Suprapubic skin (tissue), 4 donors: Measurements from ENCODE around the gene IQCF5. TPM values are rescaled to one million over a fixed set of nuclear protein-coding genes. Genes with fewer than 3 reads are reported as not detected.
"Not testable (repeated sequence)": the region's sequence is repeated elsewhere in the genome, so short reads cannot be mapped to it uniquely, and the experiment has no call there.

ENCODE experiments used
- DNase-seq, 2 donors: peaks; one replicate each; pipeline ENCODE4 v3.0.0-alpha.2; 2019; ENCODE audit warnings: low spot score in 2 of 2
- H3K27ac ChIP-seq: fragments of 200-600 bp; sonication (generic); one replicate; pipeline ENCODE4 v1.5.1; 2019
- H3K27me3 ChIP-seq: fragments of 200-600 bp; sonication (generic); one replicate; pipeline ENCODE4 v1.5.1; 2019
- H3K36me3 ChIP-seq: fragments of 200-600 bp; sonication (generic); one replicate; pipeline ENCODE4 v1.5.1; 2019
- H3K4me1 ChIP-seq: fragments of 200-600 bp; sonication (generic); one replicate; pipeline ENCODE4 v1.5.1; 2019
- H3K4me3 ChIP-seq: fragments of 200-600 bp; sonication (generic); one replicate; pipeline ENCODE4 v1.5.1; 2019; ENCODE audit warnings: mild to moderate bottlenecking
- H3K9me3 ChIP-seq: fragments of 200-600 bp; sonication (generic); one replicate; pipeline ENCODE4 v1.5.1; 2019
- EP300 ChIP-seq: sonication (generic); formaldehyde crosslinking; IDR thresholded peaks from one replicate; pipeline ENCODE4 v1.6.1; 2017; ENCODE audit warnings: antibody characterized with exemption
- POLR2A ChIP-seq, 2 donors: fragments of 450-650 bp; IDR thresholded peaks; one replicate each; pipeline ENCODE4 v1.6.1; 2017; ENCODE audit warnings: antibody characterized with exemption in 2 of 2, mild to moderate bottlenecking in 2 of 2, moderate library complexity in 2 of 2
- POLR2AphosphoS5 ChIP-seq, 3 donors: sonication (generic); formaldehyde crosslinking; IDR thresholded peaks; one replicate each; pipeline ENCODE4 v1.6.1; 2017; ENCODE audit warnings: antibody characterized with exemption in 3 of 3
- WGBS: methylation state at CpG from one replicate; pipeline ENCODE4 v1.1.5; 2018; 5-methylcytosine and 5-hydroxymethylcytosine counted together
- total RNA-seq, 4 donors: library from RNA; depleted of rRNA; stranded (reverse); fragments of >200 nt; gene quantifications; one replicate each; pipeline ENCODE4 v1.1.0, GENCODE V29; 2016
- TF ChIP-seq, protein P1 (sequence below), 2 donors: fragments of 200-600 bp in 1 of 2; fragments of 450-650 bp in 1 of 2; sonication (generic) in 1 of 2; IDR thresholded peaks; one replicate each; pipeline ENCODE4 v1.5.1; 2016 to 2019; ENCODE audit warnings: antibody characterized with exemption in 2 of 2, mild to moderate bottlenecking in 1 of 2, moderate library complexity in 1 of 2

Gene IQCF5
- total RNA-seq, 4 donors from 2014 or later: not detected

- DNase-seq: no peak
- TF ChIP-seq POLR2AphosphoS5 (IDR thresholded peaks at IDR 0.05): no peak
- no peak for TF ChIP-seq EP300
- no peak for TF ChIP-seq POLR2A (IDR thresholded peaks at IDR 0.05)
- TF ChIP-seq, protein P1, sequence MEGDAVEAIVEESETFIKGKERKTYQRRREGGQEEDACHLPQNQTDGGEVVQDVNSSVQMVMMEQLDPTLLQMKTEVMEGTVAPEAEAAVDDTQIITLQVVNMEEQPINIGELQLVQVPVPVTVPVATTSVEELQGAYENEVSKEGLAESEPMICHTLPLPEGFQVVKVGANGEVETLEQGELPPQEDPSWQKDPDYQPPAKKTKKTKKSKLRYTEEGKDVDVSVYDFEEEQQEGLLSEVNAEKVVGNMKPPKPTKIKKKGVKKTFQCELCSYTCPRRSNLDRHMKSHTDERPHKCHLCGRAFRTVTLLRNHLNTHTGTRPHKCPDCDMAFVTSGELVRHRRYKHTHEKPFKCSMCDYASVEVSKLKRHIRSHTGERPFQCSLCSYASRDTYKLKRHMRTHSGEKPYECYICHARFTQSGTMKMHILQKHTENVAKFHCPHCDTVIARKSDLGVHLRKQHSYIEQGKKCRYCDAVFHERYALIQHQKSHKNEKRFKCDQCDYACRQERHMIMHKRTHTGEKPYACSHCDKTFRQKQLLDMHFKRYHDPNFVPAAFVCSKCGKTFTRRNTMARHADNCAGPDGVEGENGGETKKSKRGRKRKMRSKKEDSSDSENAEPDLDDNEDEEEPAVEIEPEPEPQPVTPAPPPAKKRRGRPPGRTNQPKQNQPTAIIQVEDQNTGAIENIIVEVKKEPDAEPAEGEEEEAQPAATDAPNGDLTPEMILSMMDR (IDR thresholded peaks at IDR 0.05): no peak
- H3K9me3 ChIP-seq: no peaks in the 10 kb centered on the region
- no peaks in the 10 kb centered on the region for H3K36me3 ChIP-seq
- H3K27ac ChIP-seq: no peak overlapping the region
- no peaks in the 10 kb centered on the region for H3K27me3 ChIP-seq
- H3K4me1 ChIP-seq: no peaks in the 10 kb centered on the region
- 73% methylated on average over 9 of the region's 13 CpGs for WGBS
- no peak overlapping the region for H3K4me3 ChIP-seq
Observed at GRCh38 chr3:51862886-51863285, 12.5 kb downstream of the IQCF5 start.

DNA sequence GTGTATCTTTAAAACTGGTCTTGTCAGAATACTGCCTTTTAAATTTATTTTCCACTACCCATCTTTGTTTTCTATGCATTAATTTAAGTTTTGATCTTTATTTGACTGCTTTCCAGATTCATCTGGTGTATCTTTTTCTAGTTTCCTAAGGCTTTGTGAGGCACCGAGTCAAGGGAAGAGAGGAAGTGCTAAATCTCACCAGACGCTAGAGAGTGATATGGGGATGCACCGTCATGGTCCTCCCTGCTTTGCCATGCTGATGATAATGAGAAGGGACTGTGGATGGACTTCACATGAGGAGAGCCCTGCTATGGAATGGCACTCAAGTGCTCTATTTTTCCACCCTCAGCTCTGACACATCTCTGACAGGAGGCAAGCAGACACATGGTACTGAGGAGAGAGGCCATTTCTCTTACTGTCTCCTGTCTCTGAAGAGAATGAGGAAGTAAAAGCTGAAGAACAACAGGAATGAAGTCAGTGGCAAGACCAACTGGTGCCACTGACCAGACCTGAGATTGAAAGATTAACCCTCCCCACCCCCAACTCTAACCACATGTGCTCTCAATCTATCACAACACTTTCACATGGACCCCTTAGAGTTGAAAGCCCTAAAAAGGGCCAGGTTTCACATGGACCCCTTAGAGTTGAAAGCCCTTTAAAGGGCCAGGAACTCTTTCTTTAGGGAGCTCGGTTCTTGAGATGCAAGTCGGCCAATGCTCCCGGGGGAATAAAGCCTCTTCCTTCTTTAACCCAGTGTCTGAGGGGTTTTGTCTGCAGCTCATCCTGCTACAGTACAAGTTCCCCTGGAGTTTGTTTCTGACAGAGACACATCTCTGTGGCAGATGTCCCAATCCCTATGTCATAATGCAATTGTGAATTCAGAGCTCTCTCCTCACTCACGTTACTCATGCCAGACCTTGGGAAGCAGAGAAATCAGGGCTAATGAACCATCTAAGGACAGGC lies 14.4 kb downstream of the IQCF5 start, which contains the start of gene IQCF2:
IQCF2 (plus strand) TSS at position 913 of the 963 bp plus-strand sequence. CDS start 52 bp downstream, outside the sequence.
- no peak for TF ChIP-seq POLR2AphosphoS5 (IDR thresholded peaks at IDR 0.05)
- TF ChIP-seq POLR2A (IDR thresholded peaks at IDR 0.05): no peak
- TF ChIP-seq EP300: no peak
- TF ChIP-seq, protein P1 (IDR thresholded peaks at IDR 0.05): no peak
- WGBS: 62% methylated on average over 7 of the region's 7 CpGs
- Histone ChIP-seq H3K27ac (no peak within 1 kb of the TSS), H3K36me3 (no peaks in the 10 kb centered on the region), H3K4me1 (no peaks in the 10 kb centered on the region), H3K27me3 (no peaks in the 10 kb centered on the region), H3K4me3 (no peak within 1 kb of the TSS), H3K9me3 (no peaks in the 10 kb centered on the region)
- no peak for DNase-seq

GRCh38 chr3:51855411-51855810 lies 20.0 kb downstream of the IQCF5 start:
- not testable (repeated sequence) for H3K4me1 ChIP-seq
- 63% methylated on average over 1 of the region's 1 CpG for WGBS

GRCh38 chr3:51845129-51845528 lies 30.3 kb downstream of the IQCF5 start:
- Histone ChIP-seq H3K27me3 (peaks cover 3% of the 10 kb centered on the region), H3K36me3 (no peaks in the 10 kb centered on the region), H3K4me3 (no peak overlapping the region), H3K27ac (no peak overlapping the region), H3K4me1 (no peaks in the 10 kb centered on the region), H3K9me3 (peaks cover 5% of the 10 kb centered on the region)
- WGBS: 60% methylated on average over 7 of the region's 7 CpGs
- no peak for DNase-seq
- no peak for TF ChIP-seq POLR2AphosphoS5 (IDR thresholded peaks at IDR 0.05)
- TF ChIP-seq EP300: no peak

More at GRCh38 chr3:51855411-51855810, 20.0 kb downstream of the IQCF5 start:
- H3K4me3 ChIP-seq, DNase-seq, H3K27me3 ChIP-seq, H3K27ac ChIP-seq, H3K36me3 ChIP-seq, H3K9me3 ChIP-seq: not testable (repeated sequence)

GRCh38 chr3:51836606-51837005 lies 38.8 kb downstream of the IQCF5 start:
- no peak for DNase-seq
- no peaks in the 10 kb centered on the region for H3K36me3 ChIP-seq
- H3K9me3 ChIP-seq: no peaks in the 10 kb centered on the region
- H3K27ac ChIP-seq: no peak overlapping the region
- no peaks in the 10 kb centered on the region for H3K4me1 ChIP-seq
- H3K27me3 ChIP-seq: peaks cover 5% of the 10 kb centered on the region
- H3K4me3 ChIP-seq: no peak overlapping the region
- no peak for TF ChIP-seq POLR2A (IDR thresholded peaks at IDR 0.05)
- no peak for TF ChIP-seq EP300
- TF ChIP-seq, protein P1 (IDR thresholded peaks at IDR 0.05): no peak
- TF ChIP-seq POLR2AphosphoS5 (IDR thresholded peaks at IDR 0.05): no peak
- 48% methylated on average over 5 of the region's 5 CpGs for WGBS

- TF ChIP-seq, protein P1 (IDR thresholded peaks at IDR 0.05): no peak
- TF ChIP-seq POLR2AphosphoS5 (IDR thresholded peaks at IDR 0.05) (no peak), POLR2A (IDR thresholded peaks at IDR 0.05) (no peak), EP300 (no peak)
- DNase-seq: no peak
- no peak overlapping the region for H3K27ac ChIP-seq
- no peaks in the 10 kb centered on the region for H3K27me3 ChIP-seq
- no peak overlapping the region for H3K4me3 ChIP-seq
- whole genome bisulfite sequencing: 63% methylated on average over 4 of the region's 4 CpGs
- no peaks in the 10 kb centered on the region for H3K4me1 ChIP-seq
- no peaks in the 10 kb centered on the region for H3K9me3 ChIP-seq
- no peaks in the 10 kb centered on the region for H3K36me3 ChIP-seq
Observed at GRCh38 chr3:51830836-51831385, 44.5 kb downstream of the IQCF5 start.
